Spinal cord (tissue), 10 donors: ENCODE data around the gene SHANK1. TPM values are rescaled to one million over a fixed set of nuclear protein-coding genes. Genes with fewer than 3 reads are reported as not detected.

ENCODE experiments used
- DNase-seq, 6 donors: peaks; one replicate each; pipeline versions ENCODE4 v3.0.0 to v3.0.0-alpha.2; 2013 to 2015; ENCODE audit warnings: low spot score in 6 of 6, low read depth in 4 of 6
- H3K27ac ChIP-seq: one replicate; pipeline ENCODE4 v1.5.1; 2013; ENCODE audit warnings: low read depth, low read length, control low read depth
- H3K27me3 ChIP-seq: one replicate; pipeline ENCODE4 v1.6.1; 2013; ENCODE audit warnings: low read length; ENCODE audit not compliant: control insufficient read depth, insufficient read depth
- H3K36me3 ChIP-seq: one replicate; pipeline ENCODE4 v1.6.1; 2013; ENCODE audit warnings: low read length; ENCODE audit not compliant: control insufficient read depth, insufficient read depth
- H3K4me1 ChIP-seq: one replicate; pipeline ENCODE4 v1.6.1; 2013; ENCODE audit warnings: low read length; ENCODE audit not compliant: control insufficient read depth, insufficient read depth
- H3K4me3 ChIP-seq: one replicate; pipeline ENCODE4 v1.5.1; 2013; ENCODE audit warnings: low read depth, low read length, control low read depth
- H3K9me3 ChIP-seq: one replicate; pipeline ENCODE4 v1.6.1; 2013; ENCODE audit warnings: low read length; ENCODE audit not compliant: control insufficient read depth, insufficient read depth
- WGBS: methylation state at CpG from one replicate; pipeline ENCODE4 v1.1.5; 2013; ENCODE audit warnings: missing lambda C conversion rate; ENCODE audit not compliant: insufficient coverage; 5-methylcytosine and 5-hydroxymethylcytosine counted together
- polyA plus RNA-seq, 2 donors: library from polyadenylated mRNA; unstranded; fragments of 120-200 nt; gene quantifications; one replicate each; pipeline ENCODE4 v1.2.1, GENCODE V29; 2013; ENCODE audit not compliant: insufficient read length in 2 of 2
- total RNA-seq, 2 donors: library from RNA; depleted of rRNA in 1 of 2; stranded (reverse); fragments of 120-200 nt in 1 of 2; fragments of >200 nt in 1 of 2; gene quantifications; one replicate each; pipeline versions ENCODE4 v1.2.3 to v1.2.4, GENCODE V29; 2013 to 2014
- donor health status: healthy.

Gene SHANK1
- total and polyA plus RNA-seq, 4 donors = 8.4 to 116 (median 61.9) TPM

- no peak overlapping the region for H3K4me3 ChIP-seq
- WGBS = 71% methylated on average over 5 of the region's 10 CpGs
- no peak overlapping the region for H3K27ac ChIP-seq
- H3K9me3 ChIP-seq = no peaks in the 10 kb centered on the region
- DNase-seq = no peak
- H3K27me3 ChIP-seq = peaks cover 2% of the 10 kb centered on the region
- no peaks in the 10 kb centered on the region for H3K36me3 ChIP-seq
- H3K4me1 ChIP-seq = peaks cover 6% of the 10 kb centered on the region
Observed at GRCh38 chr19:50647879-50648615, 71.6 kb downstream of the SHANK1 start.

GRCh38 chr19:50646074-50646807 lies 73.4 kb downstream of the SHANK1 start:
- Histone ChIP-seq H3K27me3 (no peaks in the 10 kb centered on the region), H3K9me3 (no peaks in the 10 kb centered on the region)
- 66% methylated on average over 4 of the region's 6 CpGs for WGBS

GRCh38 chr19:50645107-50645506 lies 74.5 kb downstream of the SHANK1 start:
- no peak overlapping the region for H3K27ac ChIP-seq
- WGBS = 69% methylated on average over 6 of the region's 6 CpGs
- no peak for DNase-seq
- H3K4me1 ChIP-seq = peaks cover 7% of the 10 kb centered on the region
- no peaks in the 10 kb centered on the region for H3K9me3 ChIP-seq
- peaks cover 2% of the 10 kb centered on the region for H3K27me3 ChIP-seq
- no peaks in the 10 kb centered on the region for H3K36me3 ChIP-seq
- no peak overlapping the region for H3K4me3 ChIP-seq

More at GRCh38 chr19:50646074-50646807, 73.4 kb downstream of the SHANK1 start:
- no peaks in the 10 kb centered on the region for H3K36me3 ChIP-seq
- DNase-seq = no peak
- peaks cover 6% of the 10 kb centered on the region for H3K4me1 ChIP-seq
- no peak overlapping the region for H3K27ac ChIP-seq
- no peak overlapping the region for H3K4me3 ChIP-seq

GRCh38 chr19:50644315-50644915 lies 75.2 kb downstream of the SHANK1 start:
- H3K36me3 ChIP-seq = no peaks in the 10 kb centered on the region
- H3K27me3 ChIP-seq = peaks cover 2% of the 10 kb centered on the region
- H3K27ac ChIP-seq = no peak overlapping the region
- H3K4me3 ChIP-seq = no peak overlapping the region
- H3K4me1 ChIP-seq = peaks cover 9% of the 10 kb centered on the region
- no peaks in the 10 kb centered on the region for H3K9me3 ChIP-seq
- WGBS = 40% methylated on average over 1 of the region's 1 CpG
- no peak for DNase-seq

- Histone ChIP-seq H3K4me1 (peaks cover 22% of the 10 kb centered on the region), H3K9me3 (no peaks in the 10 kb centered on the region), H3K36me3 (peaks cover 6% of the 10 kb centered on the region), H3K4me3 (no peak overlapping the region), H3K27me3 (peaks cover 9% of the 10 kb centered on the region), H3K27ac (no peak overlapping the region)
- DNase-seq = no peak
- WGBS = no CpG with 5 or more reads among the region's 2 CpGs
Observed at GRCh38 chr19:50640368-50640767, 79.2 kb downstream of the SHANK1 start.

- Histone ChIP-seq H3K4me1 (peaks cover 22% of the 10 kb centered on the region), H3K4me3 (peak within 1 kb of the TSS; percentile 63), H3K9me3 (no peaks in the 10 kb centered on the region), H3K27me3 (peaks cover 9% of the 10 kb centered on the region), H3K36me3 (peaks cover 8% of the 10 kb centered on the region), H3K27ac (no peak within 1 kb of the TSS)
- WGBS = 2% methylated on average over 66 of the region's 76 CpGs
- peak in 5 of 6 donors; percentile 43 to 96 (median 67) for DNase-seq
Observed at GRCh38 chr19:50639121-50640112, 80.2 kb downstream of the SHANK1 start, which contains the start of gene SYT3. Gene SYT3 (minus strand): TSS chr19:50639881. CDS start chr19:50637411, 2,470 bp downstream.

- 24% methylated on average over 10 of the region's 10 CpGs for WGBS
Observed at GRCh38 chr19:50638600-50638999, 81.0 kb downstream of the SHANK1 start.

GRCh38 chr19:50636317-50637085 lies 83.1 kb downstream of the SHANK1 start:
- peaks cover 22% of the 10 kb centered on the region for H3K4me1 ChIP-seq
- WGBS = 58% methylated on average over 1 of the region's 5 CpGs
- H3K36me3 ChIP-seq = peaks cover 16% of the 10 kb centered on the region
- peaks cover 9% of the 10 kb centered on the region for H3K27me3 ChIP-seq
- H3K4me3 ChIP-seq = no peak overlapping the region
- H3K9me3 ChIP-seq = no peaks in the 10 kb centered on the region
- no peak for DNase-seq
- no peak overlapping the region for H3K27ac ChIP-seq

More at GRCh38 chr19:50638600-50638999, 81.0 kb downstream of the SHANK1 start:
- Histone ChIP-seq H3K27ac (no peak overlapping the region), H3K4me3 (peak overlapping the region; percentile 63), H3K4me1 (peaks cover 22% of the 10 kb centered on the region), H3K36me3 (peaks cover 8% of the 10 kb centered on the region), H3K27me3 (peaks cover 9% of the 10 kb centered on the region), H3K9me3 (no peaks in the 10 kb centered on the region)
- DNase-seq = peak in 2 of 6 donors; percentile 25 to 51
